Endothelial cell (in vitro differentiated cells): ENCODE data around the gene YARS2. TPM values are rescaled to one million over a fixed set of nuclear protein-coding genes. Genes with fewer than 3 reads are reported as not detected.

ENCODE experiments used
- DNase-seq: peaks from one replicate; pipeline ENCODE4 v3.0.0; 2021; ENCODE audit warnings: low spot score
- H3K27ac Mint-ChIP-seq: one replicate; pipeline ENCODE4 v1.8.0; 2021; ENCODE audit warnings: mixed read lengths, inconsistent platforms; ENCODE audit not compliant: unreplicated experiment
- H3K27me3 Mint-ChIP-seq: one replicate; pipeline ENCODE4 v1.8.0; 2021; ENCODE audit warnings: mild to moderate bottlenecking, moderate library complexity, mixed read lengths, inconsistent platforms; ENCODE audit not compliant: unreplicated experiment
- H3K36me3 Mint-ChIP-seq: one replicate; pipeline ENCODE4 v1.8.0; 2021; ENCODE audit warnings: mild to moderate bottlenecking, low read depth, mixed read lengths, inconsistent platforms; ENCODE audit not compliant: unreplicated experiment
- H3K4me1 Mint-ChIP-seq: one replicate; pipeline ENCODE4 v1.8.0; 2021; ENCODE audit warnings: mild to moderate bottlenecking, mixed read lengths, inconsistent platforms; ENCODE audit not compliant: unreplicated experiment
- H3K4me3 Mint-ChIP-seq: one replicate; pipeline ENCODE4 v1.8.0; 2021; ENCODE audit warnings: mild to moderate bottlenecking, mixed read lengths, inconsistent platforms; ENCODE audit not compliant: unreplicated experiment
- H3K9me3 Mint-ChIP-seq: one replicate; pipeline ENCODE4 v1.8.0; 2021; ENCODE audit warnings: mixed read lengths, inconsistent platforms; ENCODE audit not compliant: unreplicated experiment
- total RNA-seq: library from RNA; stranded (reverse); fragmentation: NEBNext Ultra II Directional; extraction: Animal tissue kit (Norgen Biotek cat#: 25700); gene quantifications from one replicate; pipeline ENCODE4 v1.2.1, GENCODE V29; 2021; ENCODE audit not compliant: unreplicated experiment
- TF ChIP-seq, protein P1 (sequence below): fragments of 200-600 bp; sonication (generic); IDR thresholded peaks from one replicate; pipeline ENCODE4 v1.5.0; 2021; ENCODE audit warnings: antibody characterized with exemption; ENCODE audit not compliant: unreplicated experiment

YARS2 gene
- total RNA-seq, 1 donor from 2014 or later: 29.0 TPM

DNA sequence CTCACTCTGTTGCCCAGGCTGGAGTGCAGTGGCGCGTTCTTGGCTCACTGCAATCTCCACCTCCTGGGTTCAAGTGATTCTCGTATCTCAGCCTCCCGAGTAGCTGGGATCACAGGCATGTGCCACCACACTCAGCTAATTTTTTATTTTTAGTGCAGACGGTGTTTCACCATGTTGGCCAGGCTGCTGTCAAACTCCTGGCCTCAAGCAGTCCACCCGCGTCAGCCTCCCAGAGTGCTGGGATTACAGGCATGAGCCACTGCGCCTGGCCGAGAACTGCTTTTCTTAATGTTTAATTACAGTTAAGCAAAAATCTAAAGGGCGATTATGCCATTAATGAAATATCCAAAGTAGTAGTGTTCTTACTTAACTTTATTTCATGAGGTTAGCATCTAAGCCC lies 13.6 kb downstream of the YARS2 start:
- H3K27ac Mint-ChIP-seq: no peak overlapping the region
- no peak overlapping the region for H3K4me3 Mint-ChIP-seq
- no peaks in the 10 kb centered on the region for H3K4me1 Mint-ChIP-seq
- H3K36me3 Mint-ChIP-seq: peaks cover 22% of the 10 kb centered on the region
- H3K9me3 Mint-ChIP-seq: no peaks in the 10 kb centered on the region
- H3K27me3 Mint-ChIP-seq: no peaks in the 10 kb centered on the region
- TF ChIP-seq, protein P1, sequence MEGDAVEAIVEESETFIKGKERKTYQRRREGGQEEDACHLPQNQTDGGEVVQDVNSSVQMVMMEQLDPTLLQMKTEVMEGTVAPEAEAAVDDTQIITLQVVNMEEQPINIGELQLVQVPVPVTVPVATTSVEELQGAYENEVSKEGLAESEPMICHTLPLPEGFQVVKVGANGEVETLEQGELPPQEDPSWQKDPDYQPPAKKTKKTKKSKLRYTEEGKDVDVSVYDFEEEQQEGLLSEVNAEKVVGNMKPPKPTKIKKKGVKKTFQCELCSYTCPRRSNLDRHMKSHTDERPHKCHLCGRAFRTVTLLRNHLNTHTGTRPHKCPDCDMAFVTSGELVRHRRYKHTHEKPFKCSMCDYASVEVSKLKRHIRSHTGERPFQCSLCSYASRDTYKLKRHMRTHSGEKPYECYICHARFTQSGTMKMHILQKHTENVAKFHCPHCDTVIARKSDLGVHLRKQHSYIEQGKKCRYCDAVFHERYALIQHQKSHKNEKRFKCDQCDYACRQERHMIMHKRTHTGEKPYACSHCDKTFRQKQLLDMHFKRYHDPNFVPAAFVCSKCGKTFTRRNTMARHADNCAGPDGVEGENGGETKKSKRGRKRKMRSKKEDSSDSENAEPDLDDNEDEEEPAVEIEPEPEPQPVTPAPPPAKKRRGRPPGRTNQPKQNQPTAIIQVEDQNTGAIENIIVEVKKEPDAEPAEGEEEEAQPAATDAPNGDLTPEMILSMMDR: no peak
- no peak for DNase-seq

DNA sequence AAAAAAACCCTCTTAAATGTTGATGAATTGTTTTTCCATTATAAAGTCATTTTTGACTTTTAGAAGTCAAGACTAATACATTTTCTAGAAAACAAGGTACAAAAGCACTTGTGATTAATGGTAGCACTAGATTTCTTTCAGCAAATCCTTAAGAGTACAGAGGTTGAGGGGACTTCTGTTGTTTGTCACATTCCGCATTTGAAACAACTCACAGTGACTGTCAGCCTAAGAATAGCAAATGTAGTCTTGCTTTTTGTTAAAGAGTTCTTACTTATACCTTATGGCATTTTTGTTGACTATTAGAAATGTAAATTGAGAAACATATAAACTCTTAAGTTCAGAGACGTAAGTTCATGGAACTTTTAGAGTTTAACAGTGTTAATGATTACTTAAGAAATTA lies 16.4 kb downstream of the YARS2 start:
- Mint-ChIP-seq H3K4me1 (no peaks in the 10 kb centered on the region), H3K27ac (no peak overlapping the region), H3K4me3 (no peak overlapping the region), H3K36me3 (peaks cover 9% of the 10 kb centered on the region), H3K27me3 (no peaks in the 10 kb centered on the region), H3K9me3 (no peaks in the 10 kb centered on the region)
- no peak for DNase-seq
- TF ChIP-seq, protein P1: no peak

DNA sequence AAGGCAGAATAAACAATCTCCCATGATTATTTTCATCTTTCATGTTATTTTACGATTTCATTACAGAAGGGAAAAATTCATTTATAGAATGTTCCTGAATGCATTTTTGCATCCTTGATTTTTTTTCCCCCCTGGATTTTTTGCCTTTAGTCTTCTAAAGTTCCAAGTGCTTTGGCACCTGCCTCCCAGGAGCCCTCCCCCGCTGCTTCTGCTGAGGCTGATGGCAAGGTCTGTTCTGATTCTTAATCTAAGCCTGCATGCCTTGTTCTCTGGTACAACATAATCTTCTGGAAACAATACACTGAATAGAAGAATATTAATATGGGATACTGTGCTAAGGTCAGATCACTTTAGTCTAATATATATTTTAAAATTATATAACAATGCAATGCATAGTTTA lies 18.0 kb downstream of the YARS2 start:
- H3K36me3 Mint-ChIP-seq: peaks cover 7% of the 10 kb centered on the region
- H3K4me3 Mint-ChIP-seq: no peak overlapping the region
- H3K4me1 Mint-ChIP-seq: no peaks in the 10 kb centered on the region
- TF ChIP-seq, protein P1: no peak
- DNase-seq: no peak
- H3K9me3 Mint-ChIP-seq: no peaks in the 10 kb centered on the region
- no peak overlapping the region for H3K27ac Mint-ChIP-seq
- H3K27me3 Mint-ChIP-seq: no peaks in the 10 kb centered on the region

DNA sequence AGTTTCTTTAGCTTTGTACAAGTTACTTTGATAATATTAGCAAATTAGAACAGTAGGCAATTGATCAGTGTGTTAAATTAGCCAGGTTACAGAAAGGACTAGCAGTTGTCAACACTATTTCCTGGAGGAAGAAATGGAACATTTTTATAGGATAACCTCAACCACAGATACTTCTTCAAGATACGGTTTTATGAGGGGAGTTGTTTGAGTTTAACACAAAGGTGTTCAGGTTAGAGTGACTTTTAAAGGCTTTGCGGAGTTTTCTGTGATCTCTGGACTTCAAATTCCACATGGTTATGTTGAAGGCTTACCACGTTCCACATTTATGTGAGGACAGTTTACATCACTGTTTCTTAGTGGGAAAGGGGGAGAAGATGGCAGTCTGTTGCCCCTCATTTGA lies 19.3 kb downstream of the YARS2 start:
- Mint-ChIP-seq H3K27ac (peak overlapping the region; percentile 70), H3K4me1 (no peaks in the 10 kb centered on the region), H3K36me3 (peaks cover 7% of the 10 kb centered on the region), H3K4me3 (no peak overlapping the region), H3K27me3 (no peaks in the 10 kb centered on the region), H3K9me3 (no peaks in the 10 kb centered on the region)
- DNase-seq: no peak
- TF ChIP-seq, protein P1: no peak

DNA sequence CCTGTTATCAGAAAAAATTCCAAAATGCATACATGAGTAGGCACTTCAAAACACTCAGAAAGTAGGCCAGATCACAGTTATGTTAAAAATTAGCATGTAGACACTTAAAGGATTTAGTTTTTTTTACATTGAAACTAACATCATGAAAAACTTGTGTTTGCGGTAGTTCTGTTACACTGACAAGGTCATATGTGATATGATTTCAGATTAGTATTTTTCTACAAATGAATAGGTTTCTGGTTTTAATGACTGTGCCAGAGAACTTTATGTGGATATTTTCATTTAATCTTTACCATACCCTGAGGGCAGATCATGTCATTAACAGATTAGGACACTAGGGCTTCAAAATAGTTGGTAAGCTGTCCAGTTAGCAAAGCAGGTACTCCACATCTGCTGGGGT lies 20.7 kb downstream of the YARS2 start:
- no peak for DNase-seq
- no peaks in the 10 kb centered on the region for H3K4me1 Mint-ChIP-seq
- H3K36me3 Mint-ChIP-seq: peaks cover 7% of the 10 kb centered on the region
- TF ChIP-seq, protein P1: no peak
- peak overlapping the region; percentile 27 for H3K4me3 Mint-ChIP-seq
- no peaks in the 10 kb centered on the region for H3K27me3 Mint-ChIP-seq
- H3K9me3 Mint-ChIP-seq: no peaks in the 10 kb centered on the region
- H3K27ac Mint-ChIP-seq: no peak overlapping the region
